T-helper 2 cell treated with Interferon-gamma antibody and Interleukin-4, amounts not matched to agents 5 μg/mL and 100 μg/mL, for 36 hours (primary cell): Measurements from ENCODE around the gene MPST.
A peak's percentile ranks its signal among the peaks of the same experiment; 100 is the strongest.

Experiments
- DNase-seq: peaks from one replicate; pipeline ENCODE4 v3.0.0; 2021; ENCODE audit warnings: low spot score
- H3K27ac Mint-ChIP-seq: one replicate; pipeline ENCODE4 v1.8.0; 2021; ENCODE audit warnings: mild to moderate bottlenecking, mixed read lengths
- H3K27me3 Mint-ChIP-seq: one replicate; pipeline ENCODE4 v1.8.0; 2021; ENCODE audit warnings: low read depth, mixed read lengths
- H3K36me3 Mint-ChIP-seq: one replicate; pipeline ENCODE4 v1.8.0; 2021; ENCODE audit warnings: low read depth, mixed read lengths
- H3K4me1 Mint-ChIP-seq: one replicate; pipeline ENCODE4 v1.8.0; 2021; ENCODE audit warnings: low read depth, mixed read lengths
- H3K4me3 Mint-ChIP-seq: one replicate; pipeline ENCODE4 v1.8.0; 2022; ENCODE audit warnings: mild to moderate bottlenecking, moderate library complexity, mixed read lengths
- H3K9me3 Mint-ChIP-seq: one replicate; pipeline ENCODE4 v1.8.0; 2021; ENCODE audit warnings: mixed read lengths

Gene MPST

DNA sequence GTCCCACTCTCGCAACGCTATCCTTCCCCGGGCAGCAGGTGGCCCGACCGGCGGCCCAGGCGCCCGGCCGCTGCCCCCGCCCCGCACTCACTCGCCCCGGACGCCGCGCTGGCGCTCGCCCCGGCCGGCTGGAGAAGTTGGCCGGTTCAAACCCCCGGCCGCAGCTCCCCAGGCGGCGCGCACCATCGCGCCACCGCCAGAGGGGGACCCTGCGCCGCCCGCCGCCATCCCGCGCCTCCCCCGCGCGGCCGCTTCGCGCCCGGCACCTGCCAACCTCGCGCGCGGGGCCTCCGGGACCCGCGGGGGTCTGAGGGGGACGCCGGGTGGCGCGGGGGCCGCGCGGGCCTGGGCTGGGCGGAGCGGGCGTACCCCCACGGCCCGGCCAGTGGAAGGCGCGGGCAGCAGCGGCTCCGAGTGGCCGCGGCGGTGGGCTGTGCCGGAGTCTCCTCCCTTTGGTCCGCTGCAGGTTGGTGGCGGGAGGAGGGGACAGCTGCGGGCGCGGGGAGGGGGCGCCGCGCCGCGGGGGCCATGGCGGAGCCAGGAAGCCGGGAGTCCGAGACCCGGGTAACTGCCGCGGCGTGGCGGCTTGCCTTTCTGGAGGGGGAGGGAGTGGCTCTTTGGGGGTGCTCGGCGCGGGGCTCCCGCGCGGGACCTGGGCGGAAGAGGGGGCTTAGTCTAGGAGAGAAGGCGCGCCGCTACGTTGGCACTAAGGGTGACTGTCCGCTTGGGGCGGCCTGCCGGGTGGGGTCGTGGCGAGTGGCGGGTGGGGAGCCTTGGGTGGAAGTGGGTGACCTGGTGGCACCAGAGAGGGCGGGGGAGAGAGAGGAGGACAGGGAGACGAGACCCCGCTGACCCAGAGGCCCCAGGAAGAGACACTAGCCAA is at the start of gene MPST, which contains the start of gene TST:
Gene MPST (plus strand): TSS at position 434 of the 883 bp plus-strand sequence. CDS start 95 bp downstream, at position 529.
Gene TST (minus strand): TSS at position 139 of the 883 bp plus-strand sequence. CDS start 715 bp downstream, outside the sequence.
- peaks cover 2% of the 10 kb centered on the region for H3K27me3 Mint-ChIP-seq
- H3K4me3 Mint-ChIP-seq = peak within 1 kb of the TSS; percentile 91
- H3K9me3 Mint-ChIP-seq = no peaks in the 10 kb centered on the region
- H3K27ac Mint-ChIP-seq = peak within 1 kb of the TSS; percentile 82
- peaks cover 14% of the 10 kb centered on the region for H3K4me1 Mint-ChIP-seq
- peak; percentile 61 for DNase-seq
- no peaks in the 10 kb centered on the region for H3K36me3 Mint-ChIP-seq

DNA sequence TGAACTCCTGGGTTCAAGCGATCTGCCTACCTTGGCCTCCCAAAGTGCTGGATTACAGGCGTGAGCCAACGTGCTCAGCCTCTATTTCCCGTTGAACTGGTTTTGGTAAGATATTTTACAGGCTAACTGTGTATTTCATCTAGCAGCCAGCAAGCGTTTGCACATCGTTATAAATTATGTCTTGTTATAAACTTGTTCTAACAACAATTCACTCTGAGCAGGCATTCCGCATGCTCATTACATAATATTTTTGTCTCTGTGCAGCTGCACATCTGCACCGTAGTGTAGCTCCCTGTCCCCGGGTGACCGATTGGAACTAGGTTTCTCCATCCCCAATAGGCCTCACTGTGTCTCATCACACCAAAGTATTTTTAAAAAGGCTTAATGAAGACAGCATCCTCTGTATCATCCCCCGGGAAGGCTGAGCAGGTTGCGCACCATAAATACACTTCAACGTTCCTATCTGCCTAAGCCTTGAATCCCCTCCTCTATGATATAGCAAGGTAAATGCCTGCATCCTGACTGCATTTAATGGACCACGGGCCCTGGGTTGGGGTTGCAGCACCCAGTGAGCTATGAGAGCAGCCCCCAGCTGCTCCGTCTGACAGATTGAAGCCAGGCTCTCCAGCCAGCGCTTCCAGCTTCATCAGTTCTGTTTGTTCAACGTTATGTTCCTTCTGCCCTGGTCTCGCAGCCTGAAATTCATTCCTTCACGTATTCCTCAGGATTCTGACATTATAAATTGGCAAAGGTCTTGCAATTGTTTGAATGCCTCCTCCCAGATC is 48.0 kb upstream of the MPST start:
- no peak overlapping the region for H3K27ac Mint-ChIP-seq
- H3K4me1 Mint-ChIP-seq = no peaks in the 10 kb centered on the region
- peaks cover 7% of the 10 kb centered on the region for H3K27me3 Mint-ChIP-seq
- no peak for DNase-seq
- no peaks in the 10 kb centered on the region for H3K9me3 Mint-ChIP-seq
- no peaks in the 10 kb centered on the region for H3K36me3 Mint-ChIP-seq
- H3K4me3 Mint-ChIP-seq = no peak overlapping the region

DNA sequence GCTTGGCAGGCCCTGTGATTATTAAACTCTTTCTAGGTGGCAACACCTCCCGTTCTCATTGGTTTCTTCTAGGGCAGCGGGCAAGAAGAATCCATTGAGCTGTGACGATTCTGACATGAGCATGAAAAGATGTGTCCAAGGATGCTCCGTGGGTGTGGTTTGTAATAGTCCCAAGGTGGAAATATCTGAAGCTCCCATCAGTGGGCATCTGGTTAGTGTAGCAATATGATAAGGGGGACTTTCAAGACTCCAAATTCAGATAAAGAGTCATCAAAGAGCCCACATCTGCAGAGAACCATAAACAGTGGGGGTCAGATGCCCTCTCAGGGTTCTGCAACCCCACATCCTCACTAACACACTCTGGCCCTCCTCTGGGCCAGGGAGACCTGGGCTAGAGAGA is 42.9 kb upstream of the MPST start:
- Mint-ChIP-seq H3K27ac (peak overlapping the region; percentile 49), H3K36me3 (no peaks in the 10 kb centered on the region), H3K27me3 (peaks cover 3% of the 10 kb centered on the region), H3K4me1 (peaks cover 9% of the 10 kb centered on the region), H3K4me3 (peak overlapping the region; percentile 91), H3K9me3 (no peaks in the 10 kb centered on the region)
- DNase-seq = no peak

DNA sequence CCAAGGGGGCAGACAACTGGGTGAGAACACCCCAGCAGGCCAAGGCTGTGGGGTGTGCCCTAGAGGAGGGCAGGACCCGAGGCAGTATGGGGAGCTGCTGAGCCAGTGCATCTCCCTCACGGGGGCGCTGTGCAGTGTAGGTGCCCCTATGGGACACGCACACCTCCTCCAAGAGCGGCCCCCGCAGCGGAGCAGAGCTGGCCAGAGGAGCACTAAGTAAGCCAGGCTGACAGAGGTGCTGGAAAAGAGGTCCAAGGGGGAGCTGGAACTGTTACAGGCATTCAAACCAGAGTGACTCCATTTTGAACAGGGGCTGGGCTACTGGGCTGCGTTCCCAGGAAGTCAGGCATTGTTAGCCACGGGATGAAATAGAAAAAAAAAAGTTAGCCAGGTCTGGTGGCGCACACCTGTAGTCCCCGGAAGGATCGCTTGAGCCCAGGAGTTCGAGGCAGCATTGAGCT is 42.1 kb upstream of the MPST start:
- H3K27me3 Mint-ChIP-seq = no peaks in the 10 kb centered on the region
- no peaks in the 10 kb centered on the region for H3K36me3 Mint-ChIP-seq
- DNase-seq = peak; percentile 73
- H3K4me1 Mint-ChIP-seq = peaks cover 9% of the 10 kb centered on the region
- H3K9me3 Mint-ChIP-seq = no peaks in the 10 kb centered on the region
- peak overlapping the region; percentile 91 for H3K27ac Mint-ChIP-seq
- peak overlapping the region; percentile 91 for H3K4me3 Mint-ChIP-seq

DNA sequence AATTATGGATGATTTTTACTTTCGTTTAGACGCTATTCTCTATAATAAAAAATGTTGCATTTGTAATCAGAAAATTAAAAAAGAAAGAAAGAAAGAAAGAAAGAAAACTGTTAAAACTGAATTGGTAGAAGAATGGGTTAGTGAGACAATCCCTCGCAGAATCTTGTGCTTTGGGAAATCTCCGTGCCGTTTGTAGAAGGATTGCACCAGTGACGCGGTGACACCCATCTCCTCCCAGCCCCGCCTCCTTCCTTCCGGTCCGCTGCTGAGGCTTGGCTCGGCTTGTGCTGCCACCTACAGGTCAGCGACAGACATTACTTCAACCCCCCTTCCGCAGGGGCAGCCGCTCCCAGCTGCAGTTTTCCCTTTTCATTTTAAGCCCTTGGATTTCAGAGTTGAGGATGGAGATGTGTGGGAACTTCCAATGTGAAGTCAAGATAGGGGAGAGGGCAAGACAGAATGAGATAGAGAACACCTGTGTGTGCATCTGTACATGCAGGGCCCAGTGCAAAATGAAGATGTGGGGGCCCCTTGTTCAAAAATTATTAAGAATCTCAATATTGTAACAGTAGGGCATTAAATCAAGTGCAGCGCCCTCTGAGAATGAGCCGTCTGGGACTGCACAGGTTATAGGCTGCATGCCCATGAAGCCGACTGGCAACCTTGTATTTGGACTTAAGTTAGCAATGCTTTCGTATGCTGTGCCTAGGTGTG is 41.4 kb upstream of the MPST start:
- DNase-seq = peak; percentile 83
- H3K27me3 Mint-ChIP-seq = no peaks in the 10 kb centered on the region
- no peaks in the 10 kb centered on the region for H3K36me3 Mint-ChIP-seq
- peak overlapping the region; percentile 91 for H3K27ac Mint-ChIP-seq
- H3K9me3 Mint-ChIP-seq = no peaks in the 10 kb centered on the region
- H3K4me3 Mint-ChIP-seq = peak overlapping the region; percentile 91
- peaks cover 9% of the 10 kb centered on the region for H3K4me1 Mint-ChIP-seq

DNA sequence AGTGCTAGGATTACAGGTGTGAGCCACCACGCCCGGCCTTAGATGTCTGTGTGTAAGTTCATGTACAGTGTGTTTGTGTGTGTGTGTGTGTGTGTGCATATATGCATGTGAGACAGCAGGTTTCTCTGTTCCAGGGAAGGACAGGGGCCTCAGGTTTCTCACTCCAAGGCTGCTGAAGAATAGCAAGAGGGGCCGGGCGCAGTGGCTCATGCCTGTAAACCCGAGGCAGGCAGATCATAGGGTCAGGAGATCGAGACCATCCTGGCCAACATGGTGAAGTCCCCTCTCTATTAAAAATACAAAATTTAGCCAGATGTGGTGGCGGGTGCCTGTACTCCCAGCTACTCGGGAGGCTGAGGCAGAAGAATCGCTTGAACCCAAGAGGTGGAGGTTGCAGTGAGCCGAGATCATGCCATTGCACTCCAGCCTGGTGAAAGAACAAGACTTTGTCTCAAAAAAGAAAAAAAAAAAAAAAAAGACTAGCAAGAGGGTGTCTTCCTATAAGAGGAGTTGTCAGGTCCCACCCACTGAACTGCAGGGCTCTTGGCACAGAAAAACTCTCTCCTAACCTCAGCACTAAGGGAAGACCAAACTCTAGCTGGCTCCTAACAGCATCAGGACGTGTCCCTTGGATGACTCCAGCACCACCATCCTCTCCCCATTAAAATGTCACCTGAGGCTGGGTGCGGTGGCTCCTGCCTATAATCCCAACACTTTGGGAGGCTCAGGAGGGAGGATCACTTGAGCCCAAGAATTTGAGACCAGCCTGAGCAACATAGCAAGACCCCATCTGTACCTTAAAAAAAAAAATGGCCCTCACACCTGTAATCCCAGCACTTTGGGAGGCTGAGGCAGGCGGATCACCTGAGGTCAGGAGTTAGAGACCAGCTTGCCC is 40.3 kb upstream of the MPST start:
- no peak for DNase-seq
- Mint-ChIP-seq H3K36me3 (no peaks in the 10 kb centered on the region), H3K27me3 (no peaks in the 10 kb centered on the region), H3K27ac (no peak overlapping the region), H3K4me3 (no peak overlapping the region), H3K9me3 (no peaks in the 10 kb centered on the region), H3K4me1 (peaks cover 9% of the 10 kb centered on the region)

DNA sequence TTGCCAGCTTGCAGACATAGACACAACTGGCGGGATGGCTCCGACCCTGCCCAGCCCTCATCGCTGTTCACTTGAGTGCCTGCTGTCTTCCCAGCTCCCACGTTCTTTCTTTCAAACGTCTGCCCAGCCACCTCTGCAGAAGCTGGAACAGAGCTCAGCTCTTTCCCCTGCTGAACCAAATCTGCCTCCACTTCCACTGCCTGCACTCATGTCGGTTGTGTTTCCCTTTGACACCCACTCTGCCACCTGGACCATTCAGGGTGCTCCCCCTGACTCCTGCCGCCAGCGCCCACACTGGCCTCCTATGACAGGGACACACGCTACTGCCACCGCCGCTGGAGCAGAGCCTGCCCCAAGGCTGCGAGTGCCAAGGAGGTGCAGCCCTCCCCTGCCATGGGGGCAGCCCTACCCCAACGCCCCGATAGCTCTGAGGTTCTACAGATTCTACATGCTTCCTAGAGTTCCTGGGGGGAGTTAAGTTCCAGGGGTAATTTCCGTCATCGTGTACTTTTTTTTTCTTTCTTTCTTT is 38.2 kb upstream of the MPST start:
- Mint-ChIP-seq H3K4me1 (peaks cover 9% of the 10 kb centered on the region), H3K9me3 (peaks cover 11% of the 10 kb centered on the region), H3K27ac (no peak overlapping the region), H3K4me3 (no peak overlapping the region), H3K27me3 (peaks cover 3% of the 10 kb centered on the region), H3K36me3 (no peaks in the 10 kb centered on the region)
- no peak for DNase-seq

DNA sequence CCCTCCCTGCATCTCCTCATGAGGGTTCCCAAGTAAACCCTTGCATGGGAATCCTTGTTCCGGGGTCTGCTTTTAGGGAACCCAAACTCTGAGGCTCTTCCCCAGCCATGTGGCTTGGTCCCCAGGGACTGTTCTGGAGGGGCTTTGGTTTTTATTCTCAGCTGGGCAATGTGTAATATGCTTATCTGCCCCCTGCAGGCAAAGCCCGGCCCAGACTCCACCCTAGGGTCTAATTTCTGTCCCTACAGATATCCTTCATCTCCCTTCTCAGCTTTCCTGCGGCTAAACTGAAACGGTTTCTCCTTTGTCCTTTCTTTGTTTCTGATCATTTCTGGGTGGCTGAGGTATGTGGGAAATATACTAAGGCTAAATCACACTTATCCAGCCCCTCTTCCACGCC is 37.4 kb upstream of the MPST start:
- no peak for DNase-seq
- H3K9me3 Mint-ChIP-seq = peaks cover 19% of the 10 kb centered on the region
- H3K27ac Mint-ChIP-seq = no peak overlapping the region
- peaks cover 9% of the 10 kb centered on the region for H3K4me1 Mint-ChIP-seq
- H3K27me3 Mint-ChIP-seq = peaks cover 3% of the 10 kb centered on the region
- no peak overlapping the region for H3K4me3 Mint-ChIP-seq
- H3K36me3 Mint-ChIP-seq = no peaks in the 10 kb centered on the region

DNA sequence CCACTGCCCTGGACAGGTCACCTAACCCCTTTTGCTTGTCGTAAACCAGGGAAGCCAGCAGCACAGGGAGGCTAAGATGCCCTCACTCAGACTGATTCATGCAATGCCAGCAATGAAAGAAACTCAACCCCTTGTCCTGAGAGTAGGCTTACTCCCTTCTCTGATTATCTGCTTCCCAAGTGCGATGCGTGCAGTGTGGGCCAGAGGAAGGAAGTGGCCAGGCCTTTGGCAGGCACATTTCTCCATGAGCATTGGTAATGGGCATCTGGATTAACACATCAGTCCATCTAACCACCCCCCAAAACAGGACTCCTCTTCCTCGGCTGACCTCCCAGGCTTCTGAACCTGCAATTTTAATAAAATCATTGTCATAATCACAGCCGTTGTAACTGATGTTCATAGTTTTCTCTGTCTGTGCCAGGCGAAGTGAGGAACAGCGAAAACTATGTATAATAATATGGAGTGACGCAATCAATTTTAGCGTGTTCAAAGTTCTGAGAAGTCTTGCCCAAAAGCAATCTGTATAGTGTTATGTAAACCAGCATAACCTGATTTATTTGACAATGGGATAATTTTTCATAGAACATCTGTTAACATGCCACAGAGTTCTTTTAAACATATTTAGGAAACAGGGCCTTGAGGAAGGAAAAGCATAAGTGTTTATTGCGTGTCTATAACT is 34.2 kb upstream of the MPST start:
- Mint-ChIP-seq H3K27ac (no peak overlapping the region), H3K27me3 (peaks cover 7% of the 10 kb centered on the region), H3K4me1 (no peaks in the 10 kb centered on the region), H3K36me3 (no peaks in the 10 kb centered on the region), H3K4me3 (no peak overlapping the region), H3K9me3 (peaks cover 20% of the 10 kb centered on the region)
- DNase-seq = no peak

DNA sequence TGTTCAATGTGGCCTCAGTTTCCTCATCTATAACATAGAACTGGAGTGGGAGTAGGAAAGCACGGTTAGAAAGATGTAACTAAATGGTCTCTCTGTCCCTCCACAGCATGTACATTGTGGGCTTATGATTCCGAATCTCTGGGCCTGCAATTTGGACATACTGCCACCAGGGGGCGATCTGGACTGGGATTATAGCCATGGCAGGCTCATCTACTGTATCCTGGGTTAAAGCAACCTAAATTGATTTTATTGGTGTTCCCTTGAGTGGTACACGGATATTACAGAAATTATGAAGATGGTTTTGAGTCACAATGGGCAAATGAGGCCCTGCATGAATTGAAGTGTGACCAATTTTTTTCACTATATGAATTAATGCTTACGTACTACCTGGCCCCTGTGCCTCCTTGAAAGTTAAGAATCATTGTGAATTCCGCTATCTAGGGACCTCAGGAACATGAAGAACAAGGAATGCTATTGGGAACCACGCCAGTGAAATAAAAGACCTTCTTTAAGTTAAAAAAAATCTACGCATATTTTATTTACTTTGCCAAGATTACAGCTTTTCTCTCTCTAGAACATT is 33.2 kb upstream of the MPST start:
- peak; percentile 16 for DNase-seq
- no peaks in the 10 kb centered on the region for H3K4me1 Mint-ChIP-seq
- peaks cover 20% of the 10 kb centered on the region for H3K9me3 Mint-ChIP-seq
- H3K36me3 Mint-ChIP-seq = no peaks in the 10 kb centered on the region
- H3K4me3 Mint-ChIP-seq = no peak overlapping the region
- peaks cover 13% of the 10 kb centered on the region for H3K27me3 Mint-ChIP-seq
- H3K27ac Mint-ChIP-seq = no peak overlapping the region

DNA sequence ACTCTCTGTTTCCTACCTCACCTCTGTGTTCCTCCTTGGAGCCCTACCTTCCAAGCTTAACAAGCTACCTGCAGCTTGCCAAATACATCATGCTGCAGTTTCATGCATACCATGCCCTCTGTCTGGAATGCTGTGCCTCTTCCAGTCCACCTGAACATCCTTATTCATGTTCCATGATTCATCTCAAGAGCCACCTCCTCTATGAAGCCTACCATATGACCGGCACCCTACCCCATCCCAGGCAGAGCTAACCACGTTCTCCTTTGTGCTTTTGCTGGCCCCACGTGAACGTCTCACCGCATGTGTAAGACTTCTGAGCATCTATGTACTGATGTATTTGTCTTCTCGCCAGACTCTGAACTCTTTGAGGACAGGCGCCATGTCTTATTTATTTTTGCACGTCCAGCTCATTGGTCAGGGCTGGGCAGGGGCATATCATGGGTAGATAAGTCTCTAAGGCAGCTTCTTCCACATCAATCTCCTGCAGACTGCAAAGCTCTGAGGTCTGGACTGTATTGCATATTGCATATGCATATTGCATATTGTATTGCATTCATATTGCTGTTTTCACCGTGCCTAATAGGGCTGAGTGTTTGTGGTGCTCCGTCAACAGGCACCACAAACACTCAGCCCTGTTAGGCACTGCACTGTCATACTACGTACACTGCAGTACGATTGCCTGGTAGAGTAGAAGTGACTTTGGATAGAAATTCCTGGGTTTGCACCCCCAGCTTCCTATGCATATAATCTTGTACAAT is 31.3 kb upstream of the MPST start:
- Mint-ChIP-seq H3K4me3 (no peak overlapping the region), H3K27me3 (peaks cover 16% of the 10 kb centered on the region), H3K36me3 (no peaks in the 10 kb centered on the region), H3K9me3 (peaks cover 20% of the 10 kb centered on the region), H3K27ac (no peak overlapping the region), H3K4me1 (no peaks in the 10 kb centered on the region)
- no peak for DNase-seq
